ENCODE results near the gene FAM118A. TPM values are rescaled to one million over a fixed set of nuclear protein-coding genes. Genes with fewer than 3 reads are reported as not detected.
A peak's percentile ranks its signal among the peaks of the same experiment; 100 is the strongest.
"Not testable (repeated sequence)": the region's sequence is repeated elsewhere in the genome, so short reads cannot be mapped to it uniquely, and the experiment has no call there.

The FAM118A gene
- total RNA-seq, 1 donor from 2014 or later, result 121 TPM

DNA sequence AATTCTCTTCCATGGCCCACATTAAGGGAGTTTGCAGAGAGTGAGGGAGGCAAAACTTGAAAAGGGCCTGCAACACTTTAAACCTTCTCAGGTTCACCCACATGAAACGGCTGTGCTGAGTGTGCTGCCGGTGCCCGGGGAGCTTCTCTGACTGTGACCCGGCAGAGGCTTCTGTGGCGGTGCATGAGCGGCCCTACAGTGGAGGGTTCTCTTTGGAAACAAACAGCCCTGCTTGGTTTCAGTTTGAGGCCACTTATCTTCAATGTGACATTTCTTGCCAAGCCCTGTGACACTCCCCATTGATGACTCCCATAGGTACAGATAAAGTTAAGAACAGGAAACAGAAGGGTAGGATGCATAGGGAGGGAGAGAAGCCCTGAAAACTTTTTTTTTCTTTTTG lies 31.8 kb downstream of the FAM118A start:
- no peaks in the 10 kb centered on the region for H3K9me3 Mint-ChIP-seq
- peaks cover 21% of the 10 kb centered on the region for H3K4me1 Mint-ChIP-seq (ENCODE audit: unreplicated experiment)
- TF ChIP-seq, protein P1, sequence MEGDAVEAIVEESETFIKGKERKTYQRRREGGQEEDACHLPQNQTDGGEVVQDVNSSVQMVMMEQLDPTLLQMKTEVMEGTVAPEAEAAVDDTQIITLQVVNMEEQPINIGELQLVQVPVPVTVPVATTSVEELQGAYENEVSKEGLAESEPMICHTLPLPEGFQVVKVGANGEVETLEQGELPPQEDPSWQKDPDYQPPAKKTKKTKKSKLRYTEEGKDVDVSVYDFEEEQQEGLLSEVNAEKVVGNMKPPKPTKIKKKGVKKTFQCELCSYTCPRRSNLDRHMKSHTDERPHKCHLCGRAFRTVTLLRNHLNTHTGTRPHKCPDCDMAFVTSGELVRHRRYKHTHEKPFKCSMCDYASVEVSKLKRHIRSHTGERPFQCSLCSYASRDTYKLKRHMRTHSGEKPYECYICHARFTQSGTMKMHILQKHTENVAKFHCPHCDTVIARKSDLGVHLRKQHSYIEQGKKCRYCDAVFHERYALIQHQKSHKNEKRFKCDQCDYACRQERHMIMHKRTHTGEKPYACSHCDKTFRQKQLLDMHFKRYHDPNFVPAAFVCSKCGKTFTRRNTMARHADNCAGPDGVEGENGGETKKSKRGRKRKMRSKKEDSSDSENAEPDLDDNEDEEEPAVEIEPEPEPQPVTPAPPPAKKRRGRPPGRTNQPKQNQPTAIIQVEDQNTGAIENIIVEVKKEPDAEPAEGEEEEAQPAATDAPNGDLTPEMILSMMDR (conservative IDR thresholded peaks at IDR 0.05), result no peak
- peak overlapping the region; percentile 90 for H3K27ac Mint-ChIP-seq
- peaks cover 25% of the 10 kb centered on the region for H3K36me3 Mint-ChIP-seq
- no peak for DNase-seq (ENCODE audit: extremely low spot score, unreplicated experiment)
- H3K4me3 Mint-ChIP-seq, result no peak overlapping the region
- no peaks in the 10 kb centered on the region for H3K27me3 Mint-ChIP-seq

DNA sequence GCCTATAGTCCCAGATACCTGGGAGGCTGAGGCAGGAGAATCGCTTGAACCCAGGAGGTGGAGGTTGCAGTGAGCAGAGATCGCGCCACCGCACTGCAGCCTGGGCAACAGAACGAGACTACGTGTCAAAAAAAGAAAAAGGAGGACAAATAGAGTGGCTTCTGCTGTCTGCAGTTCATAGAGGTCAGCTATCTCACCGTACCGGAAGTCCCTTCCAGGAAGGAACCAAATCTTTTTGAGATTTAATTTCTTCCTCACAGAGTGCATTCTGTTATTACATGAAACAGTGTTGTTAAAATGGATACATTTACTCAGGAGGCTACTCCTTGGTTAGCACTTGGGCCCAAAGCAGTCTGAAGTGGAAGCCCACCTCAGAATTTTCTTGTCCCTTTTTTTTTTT lies 33.4 kb downstream of the FAM118A start:
- TF ChIP-seq, protein P1 (conservative IDR thresholded peaks at IDR 0.05), result no peak
- Mint-ChIP-seq H3K27ac (no peak overlapping the region), H3K4me1 (ENCODE audit: unreplicated experiment) (peaks cover 13% of the 10 kb centered on the region), H3K36me3 (peaks cover 17% of the 10 kb centered on the region), H3K4me3 (no peak overlapping the region), H3K9me3 (no peaks in the 10 kb centered on the region), H3K27me3 (no peaks in the 10 kb centered on the region)
- no peak for DNase-seq (ENCODE audit: extremely low spot score, unreplicated experiment)

DNA sequence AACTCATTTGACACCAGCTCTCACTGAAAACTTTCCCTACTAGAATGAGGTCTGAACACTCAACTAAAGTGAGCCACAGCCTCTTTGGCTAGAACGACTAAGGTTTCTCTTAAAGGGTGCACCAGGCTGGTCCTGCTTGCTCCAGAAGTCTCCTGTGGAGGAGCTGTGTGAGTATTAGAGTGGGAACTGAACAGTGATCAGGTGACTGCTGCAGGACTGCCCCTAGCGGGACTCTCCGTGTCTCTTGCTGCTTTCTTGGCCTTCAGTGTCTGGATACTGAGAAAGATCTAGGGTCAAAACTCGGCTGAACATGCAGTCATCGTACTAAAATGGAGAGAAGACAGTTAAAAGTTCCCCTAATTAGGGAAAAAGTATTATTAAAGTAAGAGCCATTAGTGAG lies 34.6 kb downstream of the FAM118A start:
- H3K9me3 Mint-ChIP-seq, result no peaks in the 10 kb centered on the region
- peaks cover 17% of the 10 kb centered on the region for H3K36me3 Mint-ChIP-seq
- TF ChIP-seq, protein P1 (conservative IDR thresholded peaks at IDR 0.05), result peak; percentile 23
- H3K27ac Mint-ChIP-seq, result no peak overlapping the region
- peaks cover 13% of the 10 kb centered on the region for H3K4me1 Mint-ChIP-seq (ENCODE audit: unreplicated experiment)
- H3K4me3 Mint-ChIP-seq, result no peak overlapping the region
- no peak for DNase-seq (ENCODE audit: extremely low spot score, unreplicated experiment)
- H3K27me3 Mint-ChIP-seq, result no peaks in the 10 kb centered on the region

DNA sequence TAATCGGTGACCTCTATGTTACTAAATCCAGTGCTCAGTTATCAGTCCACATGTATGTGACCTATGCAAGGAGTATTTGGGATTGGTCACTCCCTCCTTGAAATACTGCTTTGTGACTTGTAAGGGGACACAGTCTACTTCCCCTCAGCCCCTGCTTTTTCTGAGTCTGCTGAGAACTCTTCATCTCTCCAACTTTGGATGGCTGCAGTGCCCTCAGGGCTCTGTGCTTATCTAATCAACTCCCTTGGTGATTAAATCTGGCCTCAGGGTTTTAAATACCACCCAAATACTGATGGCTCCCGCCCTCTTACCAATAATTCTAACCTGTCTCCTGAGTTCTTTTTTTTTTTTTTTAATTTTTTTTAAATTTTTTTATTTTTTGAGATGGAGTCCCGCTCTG lies 40.2 kb downstream of the FAM118A start:
- Mint-ChIP-seq H3K9me3 (no peaks in the 10 kb centered on the region), H3K27me3 (no peaks in the 10 kb centered on the region), H3K27ac (no peak overlapping the region), H3K36me3 (no peaks in the 10 kb centered on the region), H3K4me1 (ENCODE audit: unreplicated experiment) (peaks cover 5% of the 10 kb centered on the region), H3K4me3 (no peak overlapping the region)
- no peak for DNase-seq (ENCODE audit: extremely low spot score, unreplicated experiment)
- TF ChIP-seq, protein P1 (conservative IDR thresholded peaks at IDR 0.05), result no peak

DNA sequence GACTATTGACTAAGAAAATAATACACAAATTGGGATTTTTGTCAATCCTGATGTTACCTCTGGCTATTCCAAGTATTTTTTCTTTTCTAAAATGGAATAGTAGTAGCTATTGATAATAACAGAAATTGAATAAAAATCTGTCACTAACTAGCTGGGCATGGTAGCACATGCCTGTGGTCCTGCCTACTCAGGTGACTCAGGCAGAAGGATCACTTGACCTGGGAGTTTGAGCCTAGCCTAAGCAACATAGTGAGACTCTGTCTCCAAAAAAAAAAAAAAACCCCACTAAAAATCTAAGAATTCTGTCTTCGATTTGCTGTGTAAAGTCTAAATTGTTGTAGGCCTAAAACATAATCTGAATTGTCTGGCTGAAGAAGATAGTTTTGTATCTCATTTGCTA lies 42.2 kb downstream of the FAM118A start:
- TF ChIP-seq, protein P1 (conservative IDR thresholded peaks at IDR 0.05), result no peak
- Mint-ChIP-seq H3K27ac (no peak overlapping the region), H3K4me3 (no peak overlapping the region), H3K27me3 (no peaks in the 10 kb centered on the region), H3K9me3 (no peaks in the 10 kb centered on the region), H3K36me3 (no peaks in the 10 kb centered on the region), H3K4me1 (ENCODE audit: unreplicated experiment) (peaks cover under 1% of the 10 kb centered on the region)
- no peak for DNase-seq (ENCODE audit: extremely low spot score, unreplicated experiment)

DNA sequence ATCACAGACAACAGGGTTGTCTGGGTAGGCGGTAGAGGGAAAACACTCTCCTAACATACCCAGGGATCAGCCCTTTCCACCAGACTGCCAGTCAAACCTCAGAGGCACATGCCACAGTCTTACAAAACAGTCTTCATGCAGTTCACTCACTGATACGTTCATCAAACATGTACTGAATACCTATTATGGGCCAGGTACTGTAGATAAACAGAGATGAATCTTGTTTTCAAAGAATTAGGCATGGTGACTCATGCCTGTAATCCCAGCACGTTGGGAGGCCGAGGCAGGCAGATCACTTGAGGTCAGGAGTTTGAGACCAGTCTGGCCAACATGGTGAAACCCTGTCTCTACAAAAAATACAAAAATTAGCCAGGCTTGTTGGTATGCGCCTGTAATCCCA lies 43.0 kb downstream of the FAM118A start:
- H3K4me1 Mint-ChIP-seq (ENCODE audit: unreplicated experiment); H3K4me3 Mint-ChIP-seq; H3K36me3 Mint-ChIP-seq; H3K27me3 Mint-ChIP-seq; H3K9me3 Mint-ChIP-seq; DNase-seq (ENCODE audit: extremely low spot score, unreplicated experiment): not testable (repeated sequence)
- H3K27ac Mint-ChIP-seq, result peak overlapping the region; percentile 53
